NCI-H1105 treated with DMSO at 0.1 percent for 48 hours (cell line): ENCODE results near the gene ST3GAL6.

ENCODE experiments used
- DNase-seq: peaks from one replicate; lab custom pipeline; 2025; lab: John Stamatoyannopoulos, UW

The ST3GAL6 gene, protein sequence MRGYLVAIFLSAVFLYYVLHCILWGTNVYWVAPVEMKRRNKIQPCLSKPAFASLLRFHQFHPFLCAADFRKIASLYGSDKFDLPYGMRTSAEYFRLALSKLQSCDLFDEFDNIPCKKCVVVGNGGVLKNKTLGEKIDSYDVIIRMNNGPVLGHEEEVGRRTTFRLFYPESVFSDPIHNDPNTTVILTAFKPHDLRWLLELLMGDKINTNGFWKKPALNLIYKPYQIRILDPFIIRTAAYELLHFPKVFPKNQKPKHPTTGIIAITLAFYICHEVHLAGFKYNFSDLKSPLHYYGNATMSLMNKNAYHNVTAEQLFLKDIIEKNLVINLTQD

DNA sequence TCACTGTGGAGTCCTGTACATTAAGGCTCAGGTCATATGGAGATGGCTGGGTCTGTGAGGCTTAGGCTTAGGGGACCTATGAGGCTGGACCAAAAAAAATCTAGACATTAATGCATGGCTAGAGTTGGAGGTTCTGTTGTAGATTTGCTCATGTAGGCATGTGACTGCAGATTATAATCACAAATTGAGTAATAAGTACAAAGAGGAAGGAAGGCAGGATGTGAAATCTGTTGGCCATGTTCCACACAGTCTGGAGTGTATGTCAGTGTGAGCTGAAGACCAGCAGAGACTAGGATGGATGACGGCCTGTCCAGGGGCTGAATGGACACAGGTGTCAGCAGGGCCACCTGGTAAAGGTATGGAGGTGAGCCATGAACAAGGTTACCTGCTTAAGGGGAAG is at the start of gene ST3GAL6:
TSS of gene ST3GAL6 (plus strand) at position 265 of the 400 bp plus-strand sequence. CDS start 5,101 bp downstream, outside the sequence.
- DNase-seq: no peak

DNA sequence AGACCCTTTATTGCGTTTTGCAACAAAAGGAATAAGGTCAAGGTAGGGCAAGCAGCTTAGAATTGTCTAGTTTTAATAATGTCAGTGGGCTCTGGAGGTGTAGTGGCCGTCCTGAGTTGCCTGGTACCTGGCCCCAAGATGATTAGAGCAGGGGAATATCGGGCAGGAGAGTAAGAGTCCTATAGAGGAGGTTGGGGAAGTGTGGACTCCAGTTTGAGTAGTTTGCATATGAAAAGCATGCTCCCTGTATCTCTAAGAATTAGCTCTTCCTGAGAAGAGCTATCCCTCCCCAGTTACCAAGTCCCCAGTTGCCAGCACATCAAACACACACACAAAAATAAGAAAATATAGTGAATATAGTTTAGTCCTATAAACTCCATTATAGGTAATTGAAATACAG is 49.2 kb upstream of the ST3GAL6 start:
- no peak for DNase-seq

DNA sequence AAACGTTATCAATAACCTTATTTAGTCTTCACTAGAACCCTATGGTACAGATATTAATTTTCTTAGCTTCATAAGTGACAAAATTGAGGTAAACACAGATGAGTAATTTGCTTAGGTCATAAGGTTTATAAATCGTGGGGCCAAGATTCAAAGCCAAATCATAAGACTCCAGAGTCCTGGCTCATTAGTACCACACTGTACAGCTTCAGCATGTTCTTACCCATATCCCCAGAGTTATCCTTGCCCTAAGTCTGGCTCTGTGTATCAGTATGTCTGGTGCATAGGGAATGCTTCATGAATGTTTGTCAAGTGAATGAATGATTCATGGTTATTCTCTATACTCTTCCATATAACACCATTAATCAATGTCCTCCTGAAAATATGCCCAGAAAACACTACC is 45.6 kb upstream of the ST3GAL6 start:
- no peak for DNase-seq

DNA sequence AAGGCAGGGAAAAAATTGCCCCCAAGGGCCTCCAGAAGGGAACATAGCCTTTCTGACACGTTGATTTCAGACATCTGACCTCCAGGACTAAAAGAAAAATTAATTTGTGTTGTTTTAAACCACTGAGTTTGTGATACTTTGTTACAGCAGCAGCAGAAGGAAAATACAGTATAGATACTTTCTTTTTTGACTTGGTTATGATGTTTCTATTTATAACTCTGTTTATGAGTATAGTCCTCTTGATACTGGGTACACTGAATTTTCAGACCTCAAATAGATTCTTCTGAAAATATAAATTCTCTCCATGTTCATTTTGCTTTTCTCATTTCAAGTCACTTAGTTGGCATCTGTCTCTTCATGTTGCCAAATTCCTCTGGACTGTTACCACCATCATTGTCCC is 44.4 kb upstream of the ST3GAL6 start:
- no peak for DNase-seq

DNA sequence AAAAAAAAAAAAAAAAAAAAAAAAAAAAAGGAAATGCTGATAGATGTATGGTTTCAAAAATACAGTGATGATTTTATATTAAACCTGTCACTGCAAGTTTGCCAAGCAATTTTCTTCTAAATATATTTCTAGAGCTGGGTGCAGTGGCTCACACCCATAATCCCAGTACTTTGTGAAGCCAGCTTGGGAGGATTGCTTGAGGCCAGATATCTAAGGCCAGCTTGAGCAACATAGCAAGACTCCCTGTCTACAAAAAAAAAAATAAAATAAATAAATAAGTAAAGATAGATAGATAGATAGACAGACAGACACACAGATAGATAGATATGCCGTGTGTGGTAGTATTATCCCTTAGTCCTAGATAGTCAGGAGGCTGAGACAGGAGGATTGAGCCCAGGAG is 41.4 kb upstream of the ST3GAL6 start:
- no peak for DNase-seq

DNA sequence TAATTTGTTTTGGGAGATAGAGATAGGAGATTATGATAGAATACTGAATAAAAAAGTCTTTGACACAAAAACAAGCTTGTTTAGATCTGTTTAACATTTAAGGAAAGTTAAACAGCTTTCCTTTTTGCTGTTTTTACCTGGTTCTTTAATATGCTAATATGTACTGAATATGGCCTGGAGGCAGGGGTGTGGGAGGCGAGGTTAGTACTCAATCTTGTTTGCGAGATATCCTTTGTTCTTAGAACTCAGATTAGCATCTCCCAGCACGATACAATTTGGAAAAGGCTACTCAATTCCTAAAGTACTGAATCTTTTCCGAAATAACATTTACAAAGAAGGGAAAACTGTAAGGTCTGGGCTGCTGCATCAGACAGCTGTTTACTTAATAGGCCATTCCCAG is 40.8 kb upstream of the ST3GAL6 start:
- no peak for DNase-seq

DNA sequence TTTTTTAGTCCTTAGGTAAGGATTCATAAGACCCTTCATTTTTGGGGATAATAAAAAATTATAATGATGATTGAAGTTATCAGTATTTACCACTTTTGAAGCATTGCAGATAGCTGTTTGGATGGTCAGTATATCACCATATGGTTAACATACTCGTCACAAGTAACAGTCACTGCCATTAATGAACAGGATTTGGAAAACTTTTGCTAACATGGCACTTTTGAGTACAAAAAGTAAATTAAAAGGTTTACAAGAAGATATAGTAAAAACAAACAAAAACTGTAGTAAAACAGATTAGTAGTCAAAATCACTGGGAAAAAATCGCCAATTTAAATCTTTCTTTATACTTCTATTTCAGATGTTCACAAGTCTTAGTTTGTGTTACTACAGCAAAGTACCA is 37.8 kb upstream of the ST3GAL6 start:
- DNase-seq: no peak

DNA sequence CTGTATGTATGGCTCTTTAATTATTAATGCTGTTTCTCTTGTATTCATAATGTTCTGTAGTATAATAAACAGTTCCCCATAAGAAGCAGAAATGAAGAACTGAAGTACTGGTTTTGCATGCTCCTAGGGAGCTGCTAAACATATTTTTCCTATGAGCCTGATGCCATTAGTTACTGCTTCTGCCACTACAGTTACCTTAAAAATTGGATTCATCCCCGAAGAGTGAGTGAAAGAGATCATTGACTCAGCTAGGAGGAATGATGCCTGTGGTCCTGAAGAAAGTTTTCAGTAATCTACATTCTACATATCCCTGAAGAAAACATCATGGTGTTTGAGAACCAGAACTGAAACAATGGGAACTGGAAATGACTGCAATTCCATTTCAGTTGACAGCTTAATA is 37.1 kb upstream of the ST3GAL6 start:
- DNase-seq: no peak

DNA sequence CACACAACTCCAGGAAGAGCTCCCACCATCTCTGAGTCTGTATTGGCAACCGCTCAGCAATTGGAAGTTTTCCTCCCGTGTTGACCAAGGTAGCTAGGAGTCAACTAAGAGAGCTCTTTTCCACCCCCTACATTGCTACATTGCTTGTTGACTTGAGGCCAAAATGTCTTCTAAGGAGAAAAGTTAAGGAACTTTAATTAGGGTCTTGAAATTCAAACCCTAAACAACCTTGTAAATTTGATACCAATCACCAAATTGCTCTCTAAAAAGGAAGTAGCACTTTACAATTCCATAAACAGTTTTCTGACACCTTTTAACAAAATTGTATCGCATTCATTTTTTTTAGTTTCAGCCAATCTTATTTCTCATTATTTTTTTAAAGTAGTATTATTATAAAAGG is 35.5 kb upstream of the ST3GAL6 start:
- DNase-seq: no peak

DNA sequence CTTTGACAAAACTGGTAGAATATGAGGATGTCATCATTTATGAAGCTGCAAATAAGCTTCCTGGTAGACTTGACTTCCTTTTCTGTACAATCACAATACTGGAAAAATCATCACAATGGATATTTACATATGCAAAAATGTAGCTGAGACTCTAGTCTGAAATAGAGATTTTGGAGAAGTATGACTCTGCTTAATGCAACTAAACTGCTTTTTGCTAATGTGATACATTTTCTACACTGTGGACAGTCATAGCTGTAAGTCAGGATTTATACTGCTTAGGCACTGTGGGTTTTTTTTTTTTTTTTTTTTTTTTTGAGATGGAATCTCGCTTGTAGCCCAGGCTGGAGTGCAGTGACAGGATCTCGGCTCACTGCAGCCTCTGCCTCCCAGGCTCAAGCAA is 34.5 kb upstream of the ST3GAL6 start:
- no peak for DNase-seq

DNA sequence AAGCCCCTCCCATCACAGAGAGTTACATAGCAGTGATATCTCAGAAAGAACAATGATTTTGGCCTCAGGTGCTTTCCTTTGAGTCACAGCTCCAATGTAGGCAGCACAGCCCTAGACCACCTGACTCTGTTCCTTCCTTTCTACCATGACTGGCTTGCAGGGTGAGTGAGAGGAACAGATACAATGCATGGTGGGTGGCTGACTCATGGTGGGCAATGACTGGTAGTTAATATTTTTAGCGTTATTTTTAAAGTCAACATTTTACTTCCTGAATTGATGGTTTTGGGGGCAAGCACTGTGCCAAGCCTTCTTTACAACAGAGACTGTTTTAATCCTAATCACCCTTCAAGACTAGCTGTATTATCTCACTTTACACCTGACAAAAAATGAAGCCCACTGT is 32.8 kb upstream of the ST3GAL6 start:
- no peak for DNase-seq

DNA sequence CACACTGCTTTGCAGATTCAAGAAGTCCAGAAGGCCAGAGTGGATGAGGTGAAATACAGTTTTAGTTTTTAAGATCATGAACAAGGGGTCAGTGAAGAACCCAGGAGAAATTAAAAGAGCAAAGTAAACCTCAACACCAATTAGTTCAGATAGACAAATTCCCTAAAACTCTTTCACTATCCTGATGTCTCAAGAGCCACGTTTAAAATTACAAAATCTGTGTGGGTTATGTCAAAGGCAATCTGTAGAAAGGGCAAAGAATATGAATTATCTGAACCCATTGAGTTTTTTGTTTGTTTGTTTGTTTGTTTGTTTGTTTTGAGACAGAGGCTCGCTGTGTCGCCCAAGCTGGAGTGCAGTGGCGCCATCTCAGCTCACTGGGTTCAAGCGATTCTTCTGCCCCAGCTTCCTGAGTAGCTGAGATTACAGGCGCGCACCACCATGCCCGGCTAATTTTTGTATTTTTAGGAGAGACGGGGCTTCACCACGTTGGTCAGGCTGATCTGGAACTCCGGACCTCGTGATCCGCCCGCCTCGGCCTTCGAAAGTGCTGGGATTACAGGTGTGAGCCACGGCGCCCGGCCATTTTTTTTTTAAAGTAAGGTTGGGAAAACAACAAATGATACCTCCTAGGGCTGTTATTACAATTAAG is 32.1 kb upstream of the ST3GAL6 start:
- DNase-seq: no peak

DNA sequence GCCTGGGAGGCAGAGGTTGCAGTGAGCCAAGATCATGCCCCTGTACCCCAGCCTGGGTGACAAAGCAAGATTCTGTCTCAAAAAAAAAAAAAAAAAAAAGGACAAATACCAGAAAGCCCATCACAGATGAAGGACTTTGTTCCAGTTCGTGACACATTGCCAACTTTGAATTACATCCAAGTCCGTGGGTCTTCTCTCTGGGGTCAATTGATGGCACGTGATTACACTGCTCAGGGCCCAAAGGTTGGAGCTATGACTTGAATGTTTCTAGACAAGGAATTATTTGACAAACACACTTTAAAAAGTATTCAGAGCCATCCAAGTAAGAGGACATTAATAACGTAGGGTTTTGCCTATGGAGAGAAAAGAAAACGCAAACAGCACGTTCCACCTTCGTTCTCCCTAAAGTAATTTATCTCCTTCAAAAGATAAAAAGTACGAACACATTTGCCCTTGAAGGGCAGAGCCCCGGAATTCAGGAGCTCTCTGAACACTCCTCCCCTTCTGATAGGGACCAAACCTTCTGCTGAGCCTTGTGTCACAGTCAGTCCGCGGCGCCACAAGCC is 31.3 kb upstream of the ST3GAL6 start:
- DNase-seq: no peak

DNA sequence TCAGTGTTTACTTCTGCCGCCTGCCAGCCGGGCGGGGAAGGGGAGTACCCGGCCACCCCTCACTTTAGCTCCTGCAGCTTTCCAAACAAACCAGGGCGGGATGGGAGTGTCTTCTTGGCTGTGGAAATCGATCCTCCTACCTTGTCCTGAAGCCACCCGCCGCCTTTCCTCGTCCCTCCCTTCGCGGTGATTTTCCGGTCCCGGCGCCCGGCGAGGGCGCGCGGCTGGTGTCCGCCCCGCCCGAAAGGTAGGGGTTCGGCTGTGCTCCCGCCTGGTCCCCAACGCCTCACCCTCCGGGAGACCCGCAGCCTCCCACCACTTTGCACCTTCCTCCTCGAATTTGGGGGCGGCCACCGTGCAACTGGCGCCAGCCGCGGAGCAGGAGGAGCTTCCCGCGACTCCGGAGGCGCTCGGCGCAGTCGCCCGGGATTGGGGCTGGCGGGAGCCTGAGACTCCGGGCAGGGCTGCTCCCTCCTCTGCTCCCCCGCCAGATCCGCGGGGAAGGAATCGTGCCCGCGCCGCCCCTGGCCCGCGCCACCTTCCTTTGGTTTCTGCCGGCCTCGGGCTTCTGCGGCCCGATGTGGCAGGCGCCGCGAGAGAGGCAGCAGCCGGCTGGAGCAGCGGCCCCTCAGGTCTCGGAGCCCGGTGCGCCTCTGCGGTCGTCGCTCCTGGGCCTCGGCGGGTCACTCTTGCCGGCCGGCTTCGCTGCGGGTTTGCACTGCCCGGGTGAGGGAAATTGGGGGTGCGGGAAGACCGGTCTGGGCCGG is 30.7 kb upstream of the ST3GAL6 start:
- DNase-seq: peak; percentile 51

DNA sequence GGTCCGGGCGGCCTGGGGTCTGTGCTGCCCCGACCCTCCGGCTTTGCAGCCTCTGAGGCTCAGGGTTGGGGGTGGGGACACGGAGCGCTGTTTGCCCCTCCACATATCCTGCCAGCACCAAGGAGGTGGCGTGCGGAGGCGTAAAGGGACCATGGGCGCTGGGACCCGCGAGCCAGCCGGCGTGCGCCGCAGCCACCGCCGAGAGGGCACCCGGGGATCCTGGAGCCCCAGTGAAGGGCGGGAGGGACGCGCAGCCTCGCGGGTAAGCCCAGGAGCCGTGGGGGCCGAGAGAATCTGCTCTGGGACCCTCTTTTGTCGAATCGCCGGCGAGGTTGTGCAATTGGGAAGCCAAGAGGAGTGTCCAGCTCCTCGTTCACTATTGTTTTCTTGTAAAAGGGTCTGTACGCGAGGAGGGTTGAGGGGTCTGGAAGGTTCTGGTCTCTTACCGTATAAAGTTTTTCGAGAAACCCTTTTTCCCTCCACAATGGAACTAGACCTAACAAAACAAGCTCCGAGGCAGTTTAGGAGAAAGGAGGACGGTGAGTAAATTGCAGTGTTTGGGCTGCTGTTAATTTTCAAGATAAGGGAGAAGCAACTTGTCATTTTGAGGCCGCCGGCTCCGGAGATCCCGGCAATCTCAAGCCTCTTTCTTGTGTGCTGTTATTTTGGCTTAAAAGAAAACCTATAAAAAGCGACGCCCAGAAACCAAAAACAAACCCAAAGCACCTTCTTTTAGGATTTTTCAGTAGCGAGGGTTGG is 29.9 kb upstream of the ST3GAL6 start:
- peak; percentile 51 for DNase-seq

DNA sequence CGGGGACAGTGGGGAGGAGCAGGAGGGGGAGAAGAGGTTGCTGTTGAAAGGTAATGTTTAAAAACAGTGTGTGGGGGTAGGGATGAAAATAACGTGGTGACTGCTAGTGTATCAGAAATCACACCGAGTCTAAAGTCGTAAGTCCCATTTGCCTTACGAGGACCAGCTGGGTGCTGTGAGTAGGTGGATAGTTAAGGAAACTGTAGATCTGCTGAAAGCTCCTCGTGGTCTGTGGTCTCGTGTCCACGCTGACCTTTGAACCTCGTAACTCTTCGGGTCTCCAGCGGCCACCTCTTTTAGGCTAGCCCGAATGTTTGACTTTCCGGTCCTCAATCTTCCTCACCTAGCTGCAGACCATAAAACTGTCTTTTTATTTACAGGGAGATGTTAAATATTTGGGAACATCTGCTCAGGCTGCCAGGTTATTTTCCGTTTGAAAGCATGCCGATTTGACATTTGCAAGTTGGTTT is 29.3 kb upstream of the ST3GAL6 start:
- DNase-seq: peak; percentile 18

DNA sequence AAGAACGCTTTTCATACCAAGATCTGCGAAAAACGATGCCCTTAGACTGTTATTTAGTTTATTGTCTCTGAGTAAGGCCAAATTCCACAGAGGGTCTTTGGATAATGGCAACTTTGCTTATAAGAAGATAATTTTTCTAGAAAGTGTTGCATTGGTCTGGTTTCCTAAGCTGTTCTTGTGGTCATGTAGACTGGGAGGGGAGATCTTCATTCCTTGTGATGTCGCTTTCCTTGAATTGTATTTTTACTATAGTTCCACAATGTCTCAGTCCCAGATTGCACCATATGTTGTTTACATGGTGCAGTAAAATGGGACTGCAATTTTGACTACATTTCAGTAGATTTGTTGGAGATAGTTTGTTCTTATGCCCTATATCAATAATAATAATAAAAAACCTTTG is 28.8 kb upstream of the ST3GAL6 start:
- DNase-seq: no peak

DNA sequence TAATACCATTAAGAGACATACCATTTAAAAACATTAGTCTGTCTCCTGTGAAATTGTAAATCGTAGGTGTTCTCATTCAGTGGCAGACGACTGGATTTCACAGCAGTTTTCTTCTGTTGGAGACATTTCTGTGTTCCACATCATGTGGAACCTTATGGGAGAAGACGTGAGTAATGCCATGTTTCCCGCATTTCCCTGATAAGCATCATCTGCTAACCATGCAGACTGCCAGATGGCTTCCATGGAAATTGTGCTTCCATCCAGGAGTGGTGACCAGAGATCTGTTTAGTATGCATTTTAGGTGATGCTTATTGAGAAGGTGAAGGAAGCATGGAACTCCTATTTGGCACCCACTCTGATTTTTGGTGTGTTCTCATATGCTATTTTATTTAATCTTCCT is 28.4 kb upstream of the ST3GAL6 start:
- no peak for DNase-seq

DNA sequence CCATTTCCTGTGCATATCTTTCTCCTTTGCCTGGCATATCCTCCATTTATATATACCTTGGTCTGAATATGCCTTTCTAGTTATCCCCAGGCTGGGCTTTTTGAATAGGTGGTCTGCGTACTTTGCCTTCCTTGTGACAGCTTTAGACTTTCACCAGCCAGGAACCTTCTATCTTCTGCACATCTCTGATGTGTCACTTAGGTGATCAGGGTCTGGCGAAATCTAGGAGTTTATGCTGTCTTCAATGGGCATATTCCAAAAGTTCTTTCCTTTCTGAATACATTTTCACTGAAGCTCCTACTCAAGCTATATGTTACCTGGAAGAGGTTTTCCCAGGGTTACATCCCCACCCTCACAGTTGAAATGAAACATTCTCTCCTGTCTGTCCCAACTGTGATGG is 27.8 kb upstream of the ST3GAL6 start:
- DNase-seq: no peak

DNA sequence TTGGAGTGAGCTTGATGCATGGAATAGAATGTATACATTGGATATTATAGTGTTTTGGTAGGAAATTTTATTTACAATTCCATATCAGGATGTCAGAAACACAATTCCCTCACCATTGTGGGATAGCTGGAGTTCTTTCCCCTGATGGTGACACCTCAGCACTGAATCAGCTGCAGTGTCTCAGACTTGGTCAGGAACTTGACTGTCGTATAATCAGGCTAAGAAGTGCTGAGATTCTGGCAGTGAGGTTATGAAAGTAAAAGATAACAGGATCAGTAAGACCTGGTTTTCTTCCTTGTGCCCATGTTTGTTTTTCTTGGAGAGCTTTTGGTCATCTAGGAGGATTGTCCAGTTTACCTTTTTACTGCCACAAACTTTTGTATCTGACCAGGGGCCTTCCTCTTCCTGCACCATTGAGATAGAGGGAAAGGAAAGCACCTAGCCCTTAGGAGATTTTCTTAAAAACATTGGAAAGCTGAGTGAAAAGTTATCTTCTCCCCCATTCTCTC is 27.3 kb upstream of the ST3GAL6 start:
- DNase-seq: no peak

DNA sequence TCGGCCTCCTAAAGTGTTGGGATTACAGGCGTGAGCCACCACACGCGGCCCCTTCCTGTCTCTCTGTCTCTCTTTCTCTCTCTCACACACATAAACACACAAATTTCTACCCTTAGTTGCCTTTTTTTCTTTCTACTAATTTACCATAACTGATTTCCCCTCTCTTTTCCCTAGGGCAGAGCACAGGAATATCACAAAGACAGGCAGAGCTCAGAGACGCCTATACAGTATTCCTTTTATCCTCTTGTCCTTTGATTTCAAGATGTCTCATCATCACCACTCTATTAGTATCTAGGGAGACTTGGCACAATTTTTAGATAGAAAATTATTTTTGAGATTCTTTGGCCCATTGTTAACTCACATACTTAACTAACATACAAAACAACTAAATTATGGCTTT is 25.8 kb upstream of the ST3GAL6 start:
- no peak for DNase-seq

DNA sequence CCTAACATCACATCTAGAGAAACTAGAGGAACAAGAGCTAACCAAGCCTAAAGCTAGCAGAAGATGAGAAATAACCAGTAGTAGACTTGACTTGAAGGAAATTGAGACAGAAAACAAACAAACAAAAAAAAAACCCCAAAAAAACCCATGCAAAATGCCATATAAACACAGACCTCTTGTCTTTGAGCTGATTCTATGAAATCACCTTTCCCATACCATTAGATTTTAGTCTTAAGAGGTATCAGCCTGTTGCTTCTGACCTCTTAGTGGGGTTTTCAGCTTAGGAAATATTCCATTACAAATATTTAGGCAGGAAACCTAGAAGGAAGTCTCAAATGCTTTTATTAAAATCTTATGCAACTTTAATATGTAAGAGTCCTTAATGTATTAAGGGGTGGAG is 23.9 kb upstream of the ST3GAL6 start:
- DNase-seq: no peak
